Activated CD4-positive, alpha-beta T cell treated with anti-CD3 and anti-CD28 coated beads, Interleukin-2, amount 50 U/mL, for 48 hours (primary cell): Measurements from ENCODE around the gene CCND2.

Experiments
- DNase-seq, 2 experiments: peaks; one replicate each; pipeline ENCODE4 v3.0.0-alpha.2; 2020

The CCND2 gene

DNA sequence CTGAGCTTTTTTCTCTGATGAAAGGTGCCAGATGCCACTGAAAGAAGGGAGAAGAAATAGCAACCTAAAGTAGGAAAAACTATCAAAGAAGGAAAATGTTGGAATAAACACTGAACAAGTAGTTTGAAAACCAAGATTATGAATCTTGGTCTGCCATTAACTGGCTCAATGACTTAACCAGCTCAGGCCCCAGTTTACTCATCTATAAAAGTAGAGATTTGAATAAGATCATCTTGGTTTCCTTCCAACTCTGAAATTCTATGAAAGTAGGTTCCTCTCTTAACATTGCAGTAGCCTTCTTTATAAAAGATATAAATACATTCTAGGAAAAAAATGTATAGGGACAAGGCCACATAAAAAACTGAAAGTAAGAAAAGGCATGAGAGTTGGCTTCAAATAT is 16.1 kb upstream of the CCND2 start:
- no peak for DNase-seq

DNA sequence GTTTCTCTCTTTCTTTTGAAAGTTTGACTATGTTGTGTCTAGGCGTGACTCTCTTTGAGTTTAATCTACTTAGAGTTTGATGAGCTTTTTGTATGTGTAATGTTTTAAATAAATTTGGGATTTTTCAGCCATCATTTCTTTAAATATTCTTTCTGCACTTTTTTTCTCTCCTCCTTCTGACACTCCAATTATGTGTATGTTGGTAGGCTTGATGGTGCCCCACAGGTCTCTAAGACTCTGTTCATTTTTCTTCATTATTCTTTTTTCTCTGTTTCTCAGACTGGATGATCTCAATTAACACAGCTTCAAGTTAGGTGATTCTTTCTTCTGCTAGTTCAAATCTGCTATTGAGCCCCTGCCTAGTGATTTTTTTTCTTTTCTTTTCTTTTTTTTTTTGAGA is 14.5 kb upstream of the CCND2 start:
- no peak for DNase-seq

DNA sequence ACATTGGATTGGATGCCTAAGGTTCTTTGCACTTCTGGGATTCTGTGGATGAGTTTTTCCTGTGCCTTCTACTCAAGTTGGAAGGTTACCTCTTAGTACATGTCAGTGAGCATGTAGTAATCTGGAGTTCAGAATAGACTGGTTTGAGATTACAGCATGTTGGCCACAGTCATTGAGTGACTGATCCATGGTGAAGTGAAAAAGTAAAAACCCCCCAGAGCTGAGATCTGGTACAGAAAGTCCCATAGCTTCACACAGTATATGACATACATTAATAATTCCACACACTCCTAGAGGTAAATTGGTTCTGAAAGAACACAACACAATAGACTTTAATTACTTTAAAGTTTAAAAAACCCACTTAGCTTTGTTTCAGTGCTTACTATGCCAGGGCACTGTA is 11.9 kb upstream of the CCND2 start:
- DNase-seq, result no peak

DNA sequence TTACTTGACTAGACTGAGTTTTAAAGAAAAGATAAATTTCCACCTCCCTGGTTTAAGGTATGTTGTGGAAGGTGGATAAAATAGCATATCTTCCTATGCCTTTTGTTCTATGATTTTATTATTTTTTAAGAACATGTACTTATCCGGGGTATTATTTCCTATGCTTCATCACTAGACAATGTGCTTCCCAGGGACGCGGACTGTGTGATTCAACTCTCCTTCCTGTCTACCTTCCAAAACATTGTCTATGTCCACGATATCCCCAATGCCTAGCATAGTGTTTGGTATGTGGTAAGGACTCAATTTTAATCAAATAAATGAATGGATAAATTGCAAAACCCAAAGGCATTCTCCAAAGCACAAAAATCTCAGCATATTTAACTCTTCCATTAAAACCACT is 8.3 kb upstream of the CCND2 start:
- no peak for DNase-seq

DNA sequence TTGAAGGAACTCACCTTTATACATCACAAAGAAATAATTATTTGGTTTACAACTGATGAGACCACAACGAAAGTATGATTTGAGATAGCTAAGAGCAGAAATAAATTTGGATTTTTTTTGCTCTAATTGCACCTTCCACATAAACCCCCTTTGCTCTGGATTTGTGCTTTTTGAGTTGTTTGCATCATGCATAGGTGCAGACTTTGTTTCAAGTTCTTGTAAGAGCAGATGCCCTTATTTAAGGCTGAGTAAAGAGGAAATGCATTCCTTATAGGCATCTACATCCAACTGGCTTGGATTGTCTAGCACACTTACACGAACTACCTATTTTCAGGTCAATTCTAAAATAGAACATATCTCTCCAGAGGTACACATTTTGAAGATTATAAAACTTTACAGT is 6.6 kb upstream of the CCND2 start:
- DNase-seq, result no peak

DNA sequence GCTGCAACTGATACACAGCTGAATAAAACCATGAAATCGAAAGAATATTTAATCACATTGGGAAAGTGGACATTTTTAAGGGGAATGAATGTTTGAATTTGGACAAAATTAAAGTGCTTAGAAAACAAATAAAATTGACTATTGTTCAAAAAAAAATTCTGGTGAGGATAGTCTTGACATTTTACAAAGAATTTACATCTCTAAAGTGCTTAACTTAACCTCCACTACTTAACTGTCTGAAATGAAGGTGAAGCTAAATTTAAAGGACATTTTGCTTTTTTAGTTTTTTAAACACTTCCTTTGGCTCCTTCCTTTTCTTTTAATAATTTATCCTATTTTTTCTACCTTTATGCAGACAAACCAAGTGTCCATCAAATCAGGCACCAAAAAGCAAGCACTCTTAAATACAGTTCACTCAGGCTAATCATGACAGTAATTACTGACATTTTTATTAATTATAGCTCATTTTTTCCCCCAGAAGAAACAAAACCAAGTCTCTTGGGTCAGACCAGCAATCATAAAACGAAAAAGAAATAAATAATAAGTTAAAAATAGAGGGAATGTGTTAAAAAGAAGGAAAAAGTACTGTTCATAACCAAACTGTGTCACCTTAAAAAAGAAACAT is 5.7 kb upstream of the CCND2 start:
- no peak for DNase-seq

DNA sequence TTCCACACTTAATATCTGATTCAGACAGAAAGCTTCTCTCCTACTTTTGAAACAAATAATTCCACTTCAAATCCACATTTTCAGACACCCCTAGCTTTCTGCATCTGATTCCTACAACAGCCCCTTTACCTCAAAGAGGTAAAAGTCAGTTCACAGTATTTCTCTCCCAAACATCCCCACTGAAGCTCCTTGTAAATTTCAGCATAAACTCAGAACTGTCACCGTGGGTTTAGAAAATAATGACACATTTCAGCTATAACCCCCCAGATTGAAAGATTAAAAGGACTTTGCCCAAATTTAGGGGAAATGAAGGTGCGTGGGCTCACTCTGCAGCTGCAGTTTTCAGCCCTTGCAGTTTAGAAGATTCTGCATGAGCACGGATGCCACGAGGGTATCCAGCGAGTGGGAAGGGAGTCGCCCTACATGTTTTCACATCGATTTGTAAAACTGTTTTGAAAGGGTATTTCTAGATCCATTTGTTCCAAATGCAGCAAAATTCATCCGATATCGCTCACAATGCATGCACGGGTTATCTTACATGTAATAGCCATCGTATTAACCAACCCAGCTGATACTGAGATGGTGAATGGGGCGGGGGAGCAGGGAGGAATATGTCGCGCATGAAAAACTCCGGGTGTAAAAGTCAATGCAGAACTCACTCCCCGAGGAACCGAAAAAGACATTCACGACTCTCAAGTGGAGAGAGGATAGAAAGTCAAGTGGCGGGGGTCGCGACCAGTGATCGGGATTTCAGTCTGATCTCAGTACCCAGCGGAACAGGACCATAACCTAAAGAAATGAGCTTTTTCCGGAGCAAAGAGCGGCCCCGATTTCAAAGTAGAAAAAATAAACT is 5.0 kb upstream of the CCND2 start:
- DNase-seq, result peak in 1 of 2 experiments; percentile 50

DNA sequence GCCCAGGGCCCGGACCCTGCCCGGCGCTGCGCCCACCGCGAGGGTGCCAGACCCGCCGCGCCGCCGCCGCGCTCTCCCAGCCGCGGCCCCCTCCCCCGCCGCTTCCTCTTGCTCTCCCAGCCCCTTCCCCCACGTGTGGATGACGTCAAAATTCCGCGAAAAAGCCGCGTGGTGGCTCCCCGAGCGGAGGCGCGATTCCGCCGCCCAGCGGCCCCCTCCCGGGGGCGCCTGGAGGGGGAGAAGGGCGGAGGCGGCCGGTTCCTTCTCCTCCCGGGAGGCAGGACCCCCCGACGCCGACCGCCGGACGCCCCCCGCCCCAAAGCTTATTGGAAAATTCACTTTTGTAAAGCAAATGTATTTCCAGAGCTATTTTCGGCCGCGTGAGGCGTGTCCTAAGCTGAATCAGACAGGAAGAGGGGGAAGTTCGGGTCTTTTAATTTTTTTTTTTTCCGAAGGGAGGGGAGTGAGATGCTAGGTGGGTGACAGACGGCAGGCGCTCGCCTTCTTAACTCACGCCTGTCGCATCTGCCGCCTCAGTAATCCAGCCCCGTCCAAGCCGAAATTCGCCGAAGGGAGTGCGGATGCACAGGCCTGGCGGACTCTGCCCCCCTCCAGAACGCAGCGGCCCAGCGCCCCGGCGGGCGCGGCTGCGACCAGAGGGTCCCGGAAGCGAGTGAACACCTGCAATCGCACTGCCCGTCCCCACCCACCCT is 4.1 kb upstream of the CCND2 start:
- peak; percentile 95 to 96 for DNase-seq

DNA sequence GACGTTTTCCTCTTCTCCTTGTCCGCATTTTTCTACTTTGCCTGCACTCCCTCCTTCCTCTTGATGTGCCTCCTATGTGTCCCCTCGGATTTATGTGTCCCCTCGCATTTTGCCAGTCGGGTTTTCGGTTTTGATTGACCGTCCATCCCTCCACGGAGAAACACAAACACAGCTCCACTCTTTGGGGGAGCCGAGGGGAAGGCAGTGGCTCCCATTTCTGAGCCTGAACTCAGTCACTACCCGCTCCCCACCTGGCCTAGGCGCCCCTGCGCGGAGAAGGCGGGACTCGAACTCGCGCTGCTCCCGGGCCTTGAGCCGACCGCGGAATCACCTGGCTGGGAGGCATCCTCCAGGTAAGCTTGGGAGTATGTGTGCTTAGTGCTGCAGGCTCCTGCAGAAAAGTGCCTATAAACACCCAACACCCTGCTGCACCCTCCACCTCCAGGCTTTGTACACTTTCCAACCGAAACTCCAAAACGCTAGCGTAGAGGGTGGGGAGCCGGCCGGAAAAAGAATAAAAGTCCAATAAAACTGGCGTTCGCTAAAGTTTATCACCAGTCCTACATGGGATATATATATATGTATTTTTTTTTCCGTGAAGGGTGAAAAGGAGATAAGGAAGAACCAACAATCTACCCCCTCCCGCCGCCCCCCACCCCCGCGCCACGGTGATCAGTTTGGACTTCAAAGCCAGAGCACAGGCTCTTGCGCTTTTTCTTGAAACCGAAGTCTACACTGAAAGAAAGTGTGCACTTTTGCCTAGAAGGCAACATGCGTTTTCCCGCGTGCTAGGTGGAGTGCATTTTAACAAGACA is 3.3 kb upstream of the CCND2 start:
- DNase-seq, result peak; percentile 65 to 71

DNA sequence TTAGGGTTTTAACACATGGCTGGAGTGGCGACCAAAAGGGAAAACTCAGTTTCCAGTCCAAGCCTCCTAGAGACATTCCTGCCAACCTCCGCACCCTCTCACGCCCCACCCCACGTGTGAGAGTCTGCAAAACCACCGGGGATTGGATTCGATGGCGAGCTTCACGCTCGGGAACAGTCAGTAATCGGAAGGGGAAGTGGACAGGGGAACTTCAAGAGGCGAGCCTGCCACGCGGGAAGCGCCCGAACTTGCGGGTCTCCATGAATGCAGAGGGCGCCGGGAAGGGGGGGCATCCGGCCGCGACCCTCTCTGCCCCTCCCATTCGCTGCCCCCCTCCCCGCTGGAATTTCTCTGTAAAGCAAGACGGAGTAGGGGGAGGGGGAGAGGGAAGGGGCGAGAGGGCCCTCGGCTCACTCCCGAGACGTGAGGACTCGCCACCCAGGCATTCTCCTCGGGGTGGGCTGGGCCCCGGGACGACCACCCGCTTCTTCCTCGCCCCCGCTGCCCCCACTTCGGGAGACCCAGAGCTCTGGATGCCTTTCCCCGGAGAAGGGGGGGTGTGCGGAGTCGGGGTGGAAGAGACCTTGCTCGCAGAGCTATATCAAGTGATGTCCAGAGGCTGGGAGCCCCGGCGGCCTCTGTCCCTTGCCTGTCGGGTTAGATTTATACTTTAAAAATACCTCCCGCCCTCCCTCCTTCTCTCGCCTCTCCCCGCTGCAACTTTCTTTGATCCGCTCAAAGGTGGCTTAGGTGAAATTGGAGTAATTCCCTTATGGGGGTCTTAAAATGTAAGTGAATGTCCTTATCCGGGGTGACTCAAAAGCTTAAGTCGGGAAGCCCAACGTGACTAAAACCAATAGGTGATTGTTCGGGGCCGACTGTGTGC is 2.5 kb upstream of the CCND2 start:
- peak; percentile 55 to 72 for DNase-seq

DNA sequence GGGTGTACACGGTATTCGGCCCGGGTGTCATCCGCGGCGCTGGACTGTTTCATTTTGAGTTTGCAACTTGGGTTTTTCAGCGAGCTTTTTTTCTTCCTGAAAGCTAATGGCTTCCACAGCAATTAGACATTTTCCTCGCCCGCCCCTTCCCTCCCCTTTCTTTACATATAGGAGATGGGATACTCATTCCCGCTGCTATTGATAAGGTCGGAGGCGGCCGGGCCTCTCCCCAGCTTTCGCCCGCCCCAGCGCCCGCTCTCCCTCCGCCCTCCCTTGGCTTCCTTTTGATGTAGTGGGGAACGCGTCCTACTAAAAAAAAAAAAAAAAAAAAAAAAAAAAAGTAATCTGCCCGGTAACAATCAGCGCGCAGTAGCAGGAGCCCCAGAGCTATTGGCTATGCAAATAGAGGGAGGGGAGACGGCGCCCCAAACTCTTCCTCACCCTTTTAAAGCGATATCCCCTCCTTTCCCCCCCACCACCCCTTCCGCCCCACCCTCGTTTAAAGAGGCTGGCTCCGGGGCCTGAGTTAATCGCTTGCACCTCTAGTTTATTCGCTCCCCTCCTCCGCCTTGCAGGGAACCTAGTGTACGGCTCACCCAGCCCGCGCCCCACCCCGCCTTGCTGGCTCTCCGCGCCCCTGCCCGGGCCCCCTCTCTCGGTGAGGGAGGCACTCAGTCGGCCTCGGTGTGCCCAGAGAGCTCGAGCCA is 1.7 kb upstream of the CCND2 start:
- peak; percentile 85 to 88 for DNase-seq

DNA sequence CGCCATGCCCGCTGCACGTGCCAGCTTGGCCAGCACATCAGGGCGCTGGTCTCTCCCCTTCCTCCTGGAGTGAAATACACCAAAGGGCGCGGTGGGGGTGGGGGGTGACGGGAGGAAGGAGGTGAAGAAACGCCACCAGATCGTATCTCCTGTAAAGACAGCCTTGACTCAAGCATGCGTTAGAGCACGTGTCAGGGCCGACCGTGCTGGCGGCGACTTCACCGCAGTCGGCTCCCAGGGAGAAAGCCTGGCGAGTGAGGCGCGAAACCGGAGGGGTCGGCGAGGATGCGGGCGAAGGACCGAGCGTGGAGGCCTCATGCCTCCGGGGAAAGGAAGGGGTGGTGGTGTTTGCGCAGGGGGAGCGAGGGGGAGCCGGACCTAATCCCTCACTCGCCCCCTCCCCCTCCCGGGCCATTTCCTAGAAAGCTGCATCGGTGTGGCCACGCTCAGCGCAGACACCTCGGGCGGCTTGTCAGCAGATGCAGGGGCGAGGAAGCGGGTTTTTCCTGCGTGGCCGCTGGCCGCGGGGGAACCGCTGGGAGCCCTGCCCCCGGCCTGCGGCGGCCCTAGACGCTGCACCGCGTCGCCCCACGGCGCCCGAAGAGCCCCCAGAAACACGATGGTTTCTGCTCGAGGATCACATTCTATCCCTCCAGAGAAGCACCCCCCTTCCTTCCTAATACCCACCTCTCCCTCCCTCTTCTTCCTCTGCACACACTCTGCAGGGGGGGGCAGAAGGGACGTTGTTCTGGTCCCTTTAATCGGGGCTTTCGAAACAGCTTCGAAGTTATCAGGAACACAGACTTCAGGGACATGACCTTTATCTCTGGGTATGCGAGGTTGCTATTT is 914 bp upstream of the CCND2 start:
- peak; percentile 80 to 83 for DNase-seq

DNA sequence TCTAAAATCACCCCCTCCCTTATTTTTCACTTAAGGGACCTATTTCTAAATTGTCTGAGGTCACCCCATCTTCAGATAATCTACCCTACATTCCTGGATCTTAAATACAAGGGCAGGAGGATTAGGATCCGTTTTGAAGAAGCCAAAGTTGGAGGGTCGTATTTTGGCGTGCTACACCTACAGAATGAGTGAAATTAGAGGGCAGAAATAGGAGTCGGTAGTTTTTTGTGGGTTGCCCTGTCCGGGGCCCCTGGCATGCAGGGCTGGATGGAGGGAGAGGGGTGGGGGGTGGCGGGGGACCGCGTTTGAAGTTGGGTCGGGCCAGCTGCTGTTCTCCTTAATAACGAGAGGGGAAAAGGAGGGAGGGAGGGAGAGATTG is 300 bp upstream of the CCND2 start:
- DNase-seq, result no peak

DNA sequence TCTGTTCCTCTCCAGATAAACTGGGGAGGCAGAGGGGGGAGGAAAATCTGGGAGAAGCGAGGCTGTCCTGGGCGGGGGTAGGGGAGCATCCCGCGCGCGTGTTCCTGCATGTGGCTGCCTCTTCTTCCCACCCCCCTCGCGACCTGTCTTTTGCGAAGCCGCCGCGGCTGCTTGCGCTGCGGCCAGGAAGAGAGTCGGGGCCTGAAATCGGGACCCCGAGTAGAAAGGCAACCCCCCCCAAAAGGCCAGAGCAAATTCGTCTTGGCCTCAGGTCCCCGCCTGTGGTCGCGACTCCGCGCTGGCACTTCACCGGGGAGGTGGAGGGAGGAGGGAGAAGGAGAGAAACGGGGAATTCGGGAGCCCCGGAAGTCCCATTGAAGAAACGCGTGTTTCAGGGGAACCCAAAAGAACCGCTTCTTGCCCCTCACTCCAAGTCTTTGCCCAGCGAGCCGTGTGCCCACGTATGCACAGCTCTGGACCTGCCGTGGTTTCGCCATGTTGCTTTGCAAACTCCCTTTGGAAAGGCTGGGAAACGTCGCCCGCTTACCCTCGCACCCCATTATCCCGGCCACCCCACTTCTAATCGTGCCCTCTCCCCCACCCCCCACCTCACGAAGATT is 944 bp downstream of the CCND2 start:
- peak in 1 of 2 experiments; percentile 46 for DNase-seq

DNA sequence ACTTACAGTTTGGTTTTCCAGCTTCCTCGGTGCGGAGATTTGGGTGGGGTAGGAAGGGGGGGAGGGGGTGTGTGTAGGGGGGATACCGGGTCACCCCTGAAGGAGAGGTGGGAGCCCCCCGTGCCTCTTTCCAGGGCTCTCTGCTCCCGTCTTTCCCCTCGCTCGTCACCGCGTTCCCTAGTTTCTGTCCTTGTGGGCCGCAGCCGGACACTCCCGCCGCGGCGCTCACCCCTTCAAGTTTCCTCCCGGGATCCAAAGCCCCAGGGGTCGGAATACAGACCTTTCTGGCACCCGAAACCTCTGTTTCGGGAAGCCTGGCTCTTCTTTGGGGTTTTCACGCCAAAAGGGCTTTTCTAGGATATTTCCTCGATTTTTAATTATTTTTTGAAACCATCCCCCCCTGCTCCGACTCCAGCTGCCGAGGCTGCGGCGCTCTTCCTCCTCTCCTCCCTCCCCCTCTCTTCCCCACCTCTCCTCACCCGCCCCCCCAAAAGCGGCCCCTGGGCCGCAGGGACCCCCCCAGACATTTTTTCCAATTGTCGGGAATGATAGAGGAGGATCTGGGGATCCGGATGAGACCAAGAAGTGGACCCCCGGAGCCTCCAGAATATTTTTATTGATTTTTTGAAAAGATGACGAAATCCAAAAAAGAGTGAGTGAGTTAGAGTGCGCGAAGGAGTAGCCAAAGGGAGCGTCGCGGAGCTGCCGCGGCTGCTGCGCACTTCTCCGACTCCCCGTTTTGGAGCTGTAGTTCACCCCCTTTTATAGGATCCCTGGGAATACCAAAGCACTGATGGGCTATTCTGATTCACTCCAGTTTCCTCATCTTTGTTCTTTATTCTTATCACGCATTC is 1.7 kb downstream of the CCND2 start:
- no peak for DNase-seq

DNA sequence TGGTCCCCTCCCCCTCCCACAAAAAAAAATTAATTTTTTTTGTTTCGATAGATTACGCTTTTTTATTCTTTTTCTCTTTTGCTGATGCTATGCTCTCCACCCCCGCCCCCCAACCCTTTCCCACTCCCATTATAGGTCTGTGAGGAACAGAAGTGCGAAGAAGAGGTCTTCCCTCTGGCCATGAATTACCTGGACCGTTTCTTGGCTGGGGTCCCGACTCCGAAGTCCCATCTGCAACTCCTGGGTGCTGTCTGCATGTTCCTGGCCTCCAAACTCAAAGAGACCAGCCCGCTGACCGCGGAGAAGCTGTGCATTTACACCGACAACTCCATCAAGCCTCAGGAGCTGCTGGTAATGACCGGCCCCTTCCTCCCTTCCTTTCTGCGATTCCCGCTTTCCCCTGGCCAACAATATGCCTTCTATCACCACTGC is 2.3 kb downstream of the CCND2 start:
- no peak for DNase-seq

DNA sequence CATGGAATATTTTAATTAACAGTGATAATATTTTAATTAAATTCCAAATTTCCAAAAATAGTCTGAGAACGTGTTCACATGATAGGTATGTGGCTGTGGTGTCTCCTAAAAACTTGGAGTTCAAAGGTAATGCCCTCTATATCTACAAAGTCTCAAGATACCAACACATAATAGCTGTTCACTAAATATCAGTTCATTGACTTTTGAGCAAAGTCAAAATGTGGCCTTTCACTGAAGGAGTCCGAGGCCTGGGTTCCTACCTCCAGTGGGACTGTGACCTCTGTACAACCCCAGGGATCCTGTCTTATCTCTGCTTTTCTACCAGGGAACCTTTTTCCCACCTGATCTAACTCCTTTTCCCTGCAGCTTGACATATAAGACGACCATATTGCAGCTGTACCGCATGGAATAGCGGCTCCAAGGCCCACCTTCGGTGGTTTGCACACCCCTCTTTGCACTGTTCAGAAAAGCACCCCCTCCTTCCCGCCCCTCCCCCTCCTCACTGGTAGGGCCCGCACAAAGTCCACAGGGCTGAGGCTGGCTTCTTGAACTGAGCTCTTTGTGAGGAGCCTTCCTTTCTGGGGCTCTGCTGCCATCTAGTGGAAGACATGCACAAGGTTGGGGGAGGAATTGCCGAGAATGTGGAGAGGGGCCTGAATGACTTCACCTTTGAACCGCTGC is 3.1 kb downstream of the CCND2 start:
- DNase-seq, result peak; percentile 86 to 91

DNA sequence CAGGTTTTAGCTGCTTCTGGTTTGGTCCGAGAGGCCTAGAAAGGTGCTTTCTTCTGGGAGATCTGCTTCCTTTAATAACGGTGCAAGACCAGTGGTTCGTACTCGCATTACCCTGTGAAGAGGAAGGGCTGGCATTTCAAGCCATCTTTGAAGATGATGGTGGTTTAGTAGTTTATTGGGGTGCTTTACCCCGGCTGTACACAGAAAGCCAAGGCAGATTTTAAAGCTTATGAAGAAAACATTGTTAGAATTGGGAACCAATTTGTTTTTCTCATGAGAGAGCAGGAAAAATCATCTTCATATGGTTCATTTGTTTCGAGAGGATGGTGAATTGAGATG is 3.6 kb downstream of the CCND2 start:
- DNase-seq, result no peak
